ENCODE measurements around the gene MAPKBP1.
"Not testable (repeated sequence)": the region's sequence is repeated elsewhere in the genome, so short reads cannot be mapped to it uniquely, and the experiment has no call there.

The MAPKBP1 gene

GRCh38 chr15:41774062-41774881 lies at the start of gene MAPKBP1:
Gene MAPKBP1, plus strand, starts transcription at chr15:41774484. Its CDS starts 792 bp downstream, at chr15:41775276.
- DNase-seq, result peak; percentile 99

GRCh38 chr15:41727143-41727542 lies 47.1 kb upstream of the MAPKBP1 start:
- DNase-seq, result no peak

GRCh38 chr15:41728061-41728460 lies 46.2 kb upstream of the MAPKBP1 start:
- not testable (repeated sequence) for DNase-seq

GRCh38 chr15:41730543-41730942 lies 43.7 kb upstream of the MAPKBP1 start:
- DNase-seq, result no peak

- no peak for DNase-seq
These were observed 41.8 kb upstream of the MAPKBP1 start for GRCh38 chr15:41732483-41732882.

GRCh38 chr15:41734079-41734478 lies 40.2 kb upstream of the MAPKBP1 start:
- no peak for DNase-seq

GRCh38 chr15:41735046-41735445 lies 39.2 kb upstream of the MAPKBP1 start:
- DNase-seq, result no peak

GRCh38 chr15:41735492-41735891 lies 38.8 kb upstream of the MAPKBP1 start:
- not testable (repeated sequence) for DNase-seq

- no peak for DNase-seq
These were observed 27.5 kb upstream of the MAPKBP1 start for GRCh38 chr15:41746802-41747201.

GRCh38 chr15:41756198-41756597 lies 18.1 kb upstream of the MAPKBP1 start:
- DNase-seq, result no peak

GRCh38 chr15:41772720-41773331 lies 1.5 kb upstream of the MAPKBP1 start:
- peak; percentile 67 for DNase-seq

GRCh38 chr15:41773332-41773728 lies 954 bp upstream of the MAPKBP1 start:
- no peak for DNase-seq

GRCh38 chr15:41773729-41774061 lies 589 bp upstream of the MAPKBP1 start:
- no peak for DNase-seq

GRCh38 chr15:41774882-41775417 lies 666 bp downstream of the MAPKBP1 start:
- DNase-seq, result no peak

GRCh38 chr15:41775651-41776050 lies 1.4 kb downstream of the MAPKBP1 start:
- no peak for DNase-seq

GRCh38 chr15:41777421-41777973 lies 3.2 kb downstream of the MAPKBP1 start:
- no peak for DNase-seq

- DNase-seq, result no peak
These were observed 4.2 kb downstream of the MAPKBP1 start for GRCh38 chr15:41778521-41778920.

- DNase-seq, result no peak
These were observed 5.4 kb downstream of the MAPKBP1 start for GRCh38 chr15:41779662-41780157.

- no peak for DNase-seq
These were observed 6.0 kb downstream of the MAPKBP1 start for GRCh38 chr15:41780266-41780665.

GRCh38 chr15:41780727-41781126 lies 6.4 kb downstream of the MAPKBP1 start:
- no peak for DNase-seq

GRCh38 chr15:41782371-41783282 lies 8.3 kb downstream of the MAPKBP1 start:
- no peak for DNase-seq

GRCh38 chr15:41783296-41783695 lies 9.0 kb downstream of the MAPKBP1 start:
- no peak for DNase-seq

- no peak for DNase-seq
These were observed 14.0 kb downstream of the MAPKBP1 start for GRCh38 chr15:41788262-41788661.
